Loucy (cell line): ENCODE measurements around the gene TMEM240.
"Not testable (repeated sequence)": the region's sequence is repeated elsewhere in the genome, so short reads cannot be mapped to it uniquely, and the experiment has no call there.

Source experiments
- EZH2phosphoT487 ChIP-seq: fragments of 200-600 bp; IDR thresholded peaks from 2 replicates; pipeline ENCODE4 v1.6.1; 2018; ENCODE audit warnings: antibody characterized with exemption, mild to moderate bottlenecking, moderate library complexity, borderline replicate concordance
- TF ChIP-seq, protein P1 (sequence below): fragments of 200-600 bp; sonication (generic); conservative IDR thresholded peaks from 2 replicates; pipeline ENCODE4 v1.5.1; 2014; ENCODE audit warnings: mild to moderate bottlenecking, antibody characterized with exemption, low read length

DNA sequence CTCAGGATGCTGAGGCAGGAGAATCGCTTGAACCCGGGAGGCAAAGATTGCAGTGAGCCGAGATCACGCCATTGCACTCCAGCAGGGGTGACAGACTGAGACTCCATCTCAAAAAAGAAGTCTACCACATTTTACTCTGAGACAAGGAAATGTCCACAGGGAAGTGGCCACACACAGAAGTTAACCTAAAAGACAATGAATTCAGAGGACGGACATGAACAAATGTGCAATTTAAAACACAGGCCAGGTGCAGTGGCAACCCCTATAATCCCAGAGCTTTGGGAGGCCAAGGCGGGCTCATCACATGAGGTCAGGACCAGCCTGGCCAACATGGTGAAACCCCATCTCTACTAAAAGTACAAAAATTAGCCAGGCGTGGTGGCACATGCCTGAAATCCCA lies 17.3 kb upstream of the TMEM240 start:
- TF ChIP-seq, protein P1, sequence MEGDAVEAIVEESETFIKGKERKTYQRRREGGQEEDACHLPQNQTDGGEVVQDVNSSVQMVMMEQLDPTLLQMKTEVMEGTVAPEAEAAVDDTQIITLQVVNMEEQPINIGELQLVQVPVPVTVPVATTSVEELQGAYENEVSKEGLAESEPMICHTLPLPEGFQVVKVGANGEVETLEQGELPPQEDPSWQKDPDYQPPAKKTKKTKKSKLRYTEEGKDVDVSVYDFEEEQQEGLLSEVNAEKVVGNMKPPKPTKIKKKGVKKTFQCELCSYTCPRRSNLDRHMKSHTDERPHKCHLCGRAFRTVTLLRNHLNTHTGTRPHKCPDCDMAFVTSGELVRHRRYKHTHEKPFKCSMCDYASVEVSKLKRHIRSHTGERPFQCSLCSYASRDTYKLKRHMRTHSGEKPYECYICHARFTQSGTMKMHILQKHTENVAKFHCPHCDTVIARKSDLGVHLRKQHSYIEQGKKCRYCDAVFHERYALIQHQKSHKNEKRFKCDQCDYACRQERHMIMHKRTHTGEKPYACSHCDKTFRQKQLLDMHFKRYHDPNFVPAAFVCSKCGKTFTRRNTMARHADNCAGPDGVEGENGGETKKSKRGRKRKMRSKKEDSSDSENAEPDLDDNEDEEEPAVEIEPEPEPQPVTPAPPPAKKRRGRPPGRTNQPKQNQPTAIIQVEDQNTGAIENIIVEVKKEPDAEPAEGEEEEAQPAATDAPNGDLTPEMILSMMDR, result not testable (repeated sequence)
- TF ChIP-seq EZH2phosphoT487, result not testable (repeated sequence)
